GM18508 (cell line): ENCODE measurements around the gene ASPRV1.

ENCODE experiments used
- ATAC-seq: cut with Tn5 transposase; IDR thresholded peaks from one replicate; pipeline ENCODE4 v1.9.1; 2021; ENCODE audit warnings: moderate number of reproducible peaks; ENCODE audit not compliant: insufficient read depth, unreplicated experiment

Gene ASPRV1

DNA sequence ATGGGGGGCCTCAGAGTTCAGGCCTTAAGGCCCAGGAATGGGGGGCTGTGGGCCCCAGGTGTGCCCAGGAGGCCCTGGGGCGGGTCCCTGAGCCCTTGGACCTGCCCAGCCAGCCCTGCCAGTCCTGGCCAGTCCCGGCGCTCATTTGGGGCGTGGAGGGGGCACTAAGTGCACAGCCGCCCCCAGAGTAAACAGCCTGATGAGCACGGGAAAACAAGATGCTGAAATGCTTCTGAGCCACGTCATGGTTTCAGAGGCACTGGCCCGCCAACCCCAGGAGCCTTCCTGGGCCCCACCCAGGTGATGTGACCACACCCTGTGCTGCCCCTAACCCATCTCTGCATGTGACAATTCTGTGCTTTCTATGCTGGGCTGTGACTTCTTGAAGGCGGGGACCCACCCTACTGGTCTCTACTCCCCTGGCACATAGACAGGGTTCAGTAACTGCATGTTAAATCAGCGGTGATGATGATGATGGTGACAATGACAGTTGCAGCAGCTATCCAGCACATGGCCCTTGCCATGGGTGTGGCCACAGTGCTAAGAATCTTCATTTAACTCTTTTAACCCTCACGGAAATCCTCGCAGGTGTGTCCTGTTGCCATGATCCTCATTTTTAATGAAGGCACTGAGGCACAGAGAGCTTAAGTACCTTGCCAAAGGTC lies 28.1 kb upstream of the ASPRV1 start:
- no peak for ATAC-seq

DNA sequence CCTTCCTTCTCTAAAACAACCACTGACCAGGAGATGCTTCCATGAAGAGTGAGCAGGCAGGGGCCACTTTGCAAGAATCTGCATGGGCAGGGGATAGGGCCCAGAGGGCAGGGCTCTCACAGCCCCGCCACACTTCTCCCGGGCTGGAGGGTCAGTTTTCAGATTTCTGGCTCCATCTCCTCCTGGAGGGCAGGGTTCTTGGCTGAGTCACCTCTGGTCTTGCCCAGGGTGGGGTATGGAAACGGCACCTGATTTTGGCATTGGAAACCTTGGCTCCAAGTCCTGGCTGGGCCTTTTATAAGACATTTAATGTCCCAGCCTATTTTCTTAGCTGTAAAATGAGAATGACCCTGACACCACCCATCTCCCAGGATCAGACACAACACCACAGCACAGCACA lies 27.6 kb upstream of the ASPRV1 start:
- ATAC-seq = no peak

DNA sequence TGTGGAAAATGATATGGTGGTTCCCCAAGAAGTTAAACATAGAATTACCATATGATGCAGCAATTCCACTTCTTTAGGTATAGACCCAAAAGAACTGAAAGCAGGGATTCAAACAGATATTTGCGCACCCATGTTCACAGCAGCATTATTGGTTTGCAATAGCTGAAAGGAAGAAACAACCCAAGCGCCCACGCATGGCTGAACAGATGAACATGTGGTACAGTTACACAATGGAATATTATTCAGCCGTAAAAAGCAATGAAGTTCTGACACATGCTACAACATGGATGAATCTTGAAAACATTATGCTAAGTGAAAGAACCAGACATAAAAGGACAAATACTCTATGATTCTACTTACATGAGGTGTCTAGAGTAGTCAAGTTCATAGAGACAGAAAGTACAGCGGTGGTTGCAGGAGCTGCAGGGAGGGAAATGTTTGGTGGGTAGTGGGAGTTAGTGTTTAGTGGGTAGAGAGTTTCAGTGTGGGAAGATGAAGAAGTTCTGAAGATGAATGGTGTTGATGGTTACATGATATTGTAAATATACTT lies 26.7 kb upstream of the ASPRV1 start:
- no peak for ATAC-seq

DNA sequence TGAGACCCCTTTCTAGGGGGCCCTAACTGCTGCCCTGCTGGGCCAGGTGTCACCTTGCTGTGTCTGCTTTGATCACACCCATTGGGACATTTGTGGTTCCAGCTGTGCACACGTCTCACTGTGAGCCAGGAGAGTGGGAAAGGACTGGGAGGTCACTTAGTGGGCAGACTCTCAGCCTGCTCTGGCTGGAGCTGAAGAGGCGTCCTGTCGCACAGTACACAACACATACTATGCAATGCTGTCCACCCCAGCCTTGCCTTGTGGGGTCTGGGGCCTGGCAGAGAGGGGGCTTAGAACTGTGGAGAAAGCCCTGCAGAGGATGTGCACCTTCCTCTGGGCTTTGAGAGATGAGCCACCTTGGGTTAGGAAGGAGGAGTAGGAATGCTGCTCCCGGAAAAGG lies 25.3 kb upstream of the ASPRV1 start:
- no peak for ATAC-seq

GRCh38 chr2:69985688-69986087 lies 24.3 kb upstream of the ASPRV1 start:
- ATAC-seq = no peak

DNA sequence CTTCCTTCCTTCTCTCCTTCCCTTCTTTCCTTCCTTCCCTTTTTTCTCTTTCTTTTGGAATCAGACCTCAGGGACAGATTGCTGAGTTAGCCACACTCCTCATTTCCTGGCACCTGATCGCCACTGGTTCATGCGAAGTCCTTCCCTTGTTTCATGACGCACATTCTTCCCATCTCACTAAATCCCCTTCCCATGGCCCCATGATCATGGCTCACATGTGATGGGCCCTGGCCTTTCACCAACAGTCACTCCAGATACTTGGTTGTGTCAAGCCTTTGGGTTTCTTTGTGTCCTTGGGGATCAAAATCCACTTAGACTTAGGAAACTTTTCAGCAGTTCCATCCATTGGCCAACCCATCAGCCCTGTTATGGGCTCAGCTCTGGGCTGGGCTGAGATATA lies 23.8 kb upstream of the ASPRV1 start:
- ATAC-seq = no peak

- ATAC-seq = no peak
These were observed 22.0 kb upstream of the ASPRV1 start for GRCh38 chr2:69983392-69983966.

GRCh38 chr2:69979902-69980807 lies 18.7 kb upstream of the ASPRV1 start:
- ATAC-seq = no peak

GRCh38 chr2:69977906-69978482 lies 16.6 kb upstream of the ASPRV1 start:
- no peak for ATAC-seq

DNA sequence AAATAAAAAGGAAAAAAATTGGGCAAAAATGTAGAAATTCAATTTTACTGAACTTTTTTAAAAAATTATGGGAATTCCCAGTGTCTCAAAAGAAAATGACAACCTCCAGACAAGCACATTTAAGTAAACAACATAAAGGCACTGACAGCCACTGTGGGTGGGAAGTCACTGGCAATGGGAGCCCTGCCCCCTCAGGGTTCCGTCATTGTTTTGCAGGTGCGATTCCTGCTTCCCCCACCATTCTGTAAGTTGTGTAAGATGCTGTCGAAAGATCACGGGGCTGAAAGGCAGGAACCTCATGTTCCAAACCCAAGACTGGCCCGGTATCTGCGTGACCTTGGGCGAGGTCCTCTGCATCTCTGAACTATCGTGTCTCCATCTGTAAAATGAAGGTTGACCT lies 15.8 kb upstream of the ASPRV1 start:
- no peak for ATAC-seq

- no peak for ATAC-seq
These were observed 14.5 kb upstream of the ASPRV1 start for GRCh38 chr2:69975853-69976462.

GRCh38 chr2:69975136-69975852 lies 13.9 kb upstream of the ASPRV1 start:
- ATAC-seq = no peak

DNA sequence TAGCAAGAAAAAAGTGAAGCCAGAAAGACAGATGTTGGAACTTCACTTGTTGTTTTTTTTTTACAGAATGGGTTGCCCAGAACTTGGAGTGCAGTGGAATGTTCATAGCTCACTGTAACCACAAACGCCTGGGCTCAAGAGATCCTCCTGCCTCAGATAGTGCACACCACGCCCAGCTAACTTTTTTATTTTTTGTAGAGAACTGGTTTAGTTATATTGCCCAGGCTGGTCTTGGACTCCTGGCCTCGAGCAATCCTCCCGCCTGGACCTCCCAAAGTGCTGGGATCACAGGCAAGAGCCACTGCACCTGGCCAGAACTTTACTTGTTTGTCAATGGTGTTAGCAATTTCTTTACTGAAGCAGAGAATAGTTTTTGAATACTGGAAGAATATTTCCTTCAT lies 11.9 kb upstream of the ASPRV1 start:
- ATAC-seq = no peak

- ATAC-seq = no peak
These were observed 11.4 kb upstream of the ASPRV1 start for GRCh38 chr2:69972822-69973221.

DNA sequence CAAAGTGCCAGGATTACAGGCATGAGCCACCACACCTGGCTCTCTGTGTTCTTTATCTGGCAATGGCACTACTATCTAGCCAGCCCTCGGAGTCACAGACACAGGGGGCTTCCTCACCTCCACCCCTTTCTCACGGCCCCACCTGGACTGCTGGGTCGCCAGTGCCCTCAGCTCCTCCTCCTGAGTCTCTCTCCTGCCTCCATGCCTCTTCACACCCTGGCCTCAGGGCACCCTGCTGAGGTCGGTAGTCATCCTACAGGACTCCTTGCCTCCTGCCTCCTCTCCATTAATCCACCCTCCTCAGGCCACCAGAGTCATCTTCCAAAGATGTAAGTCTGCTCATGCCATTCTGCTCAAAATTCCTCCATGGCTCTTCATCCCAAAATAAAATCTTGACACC lies 8.6 kb upstream of the ASPRV1 start:
- ATAC-seq = no peak

GRCh38 chr2:69969126-69969983 lies 7.9 kb upstream of the ASPRV1 start:
- ATAC-seq = no peak

- ATAC-seq = no peak
These were observed 7.2 kb upstream of the ASPRV1 start for GRCh38 chr2:69968609-69969008.

DNA sequence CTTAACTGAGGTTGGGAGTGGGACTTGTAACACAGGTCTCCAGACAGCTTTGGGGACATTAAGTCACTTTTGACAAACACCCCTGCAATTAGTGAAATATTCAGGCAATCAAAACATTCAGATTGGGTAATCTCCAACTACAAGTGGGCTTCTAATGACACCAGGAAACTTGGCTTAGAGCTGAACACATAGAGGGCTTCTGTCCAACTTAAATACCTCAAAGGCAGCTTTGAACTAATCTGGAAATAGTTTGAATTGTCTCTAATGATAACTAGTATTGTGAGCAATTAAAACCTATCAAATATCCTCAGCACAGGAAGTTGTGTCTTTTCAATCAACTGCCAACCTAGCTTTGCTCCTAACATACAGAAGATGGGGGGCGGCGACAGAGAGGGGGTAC lies 5.1 kb upstream of the ASPRV1 start:
- no peak for ATAC-seq
